ENCODE data around the gene NELFCD.

DNA sequence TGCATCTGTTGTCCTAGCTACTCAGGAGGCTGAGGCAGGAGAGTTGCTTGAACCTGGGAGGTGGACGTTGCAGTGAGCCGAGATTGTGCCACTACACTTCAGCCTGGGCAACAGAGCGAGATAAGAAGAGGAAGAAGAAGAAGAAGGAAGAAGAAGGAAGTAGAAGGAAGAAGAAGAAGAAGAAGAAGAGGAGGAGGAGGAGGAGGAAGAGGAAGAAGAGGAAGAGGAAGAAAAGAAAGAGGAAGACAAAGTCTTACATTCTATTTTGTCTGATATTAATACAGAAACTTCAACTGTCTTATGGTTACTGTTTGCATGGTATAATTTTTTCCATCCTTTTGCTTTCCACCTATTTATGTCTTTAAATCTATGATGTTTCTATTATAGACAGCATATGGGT, 7.2 kb upstream of the NELFCD start:
- TF ChIP-seq POLR2A (IDR thresholded peaks at IDR 0.05) = no peak
- TF ChIP-seq, protein P1, sequence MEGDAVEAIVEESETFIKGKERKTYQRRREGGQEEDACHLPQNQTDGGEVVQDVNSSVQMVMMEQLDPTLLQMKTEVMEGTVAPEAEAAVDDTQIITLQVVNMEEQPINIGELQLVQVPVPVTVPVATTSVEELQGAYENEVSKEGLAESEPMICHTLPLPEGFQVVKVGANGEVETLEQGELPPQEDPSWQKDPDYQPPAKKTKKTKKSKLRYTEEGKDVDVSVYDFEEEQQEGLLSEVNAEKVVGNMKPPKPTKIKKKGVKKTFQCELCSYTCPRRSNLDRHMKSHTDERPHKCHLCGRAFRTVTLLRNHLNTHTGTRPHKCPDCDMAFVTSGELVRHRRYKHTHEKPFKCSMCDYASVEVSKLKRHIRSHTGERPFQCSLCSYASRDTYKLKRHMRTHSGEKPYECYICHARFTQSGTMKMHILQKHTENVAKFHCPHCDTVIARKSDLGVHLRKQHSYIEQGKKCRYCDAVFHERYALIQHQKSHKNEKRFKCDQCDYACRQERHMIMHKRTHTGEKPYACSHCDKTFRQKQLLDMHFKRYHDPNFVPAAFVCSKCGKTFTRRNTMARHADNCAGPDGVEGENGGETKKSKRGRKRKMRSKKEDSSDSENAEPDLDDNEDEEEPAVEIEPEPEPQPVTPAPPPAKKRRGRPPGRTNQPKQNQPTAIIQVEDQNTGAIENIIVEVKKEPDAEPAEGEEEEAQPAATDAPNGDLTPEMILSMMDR (IDR thresholded peaks at IDR 0.05) = no peak

All from suprapubic skin (tissue), 3 donors.